Dermis microvascular lymphatic vessel endothelial cell (primary cell): ENCODE results near the gene NAV2. TPM values are rescaled to one million over a fixed set of nuclear protein-coding genes. Genes with fewer than 3 reads are reported as not detected.

Experiments
- DNase-seq, 2 donors: peaks; one replicate each; pipeline versions ENCODE4 v3.0.0 to v3.0.0-alpha.2; 2010; ENCODE audit warnings: low read depth in 2 of 2
- total RNA-seq: library from RNA; depleted of rRNA; stranded (reverse); fragments of >200 nt; gene quantifications from 2 replicates; pipeline ENCODE4 v1.2.1, GENCODE V29; 2014

The NAV2 gene
- total RNA-seq, 1 donor from 2014 or later, result 3.2 TPM

GRCh38 chr11:19714387-19715363 lies 2.0 kb downstream of the NAV2 start:
- peak; percentile 55 to 79 for DNase-seq

- peak; percentile 67 to 96 for DNase-seq
These were observed 2.7 kb downstream of the NAV2 start for GRCh38 chr11:19715373-19715772.

GRCh38 chr11:19718051-19718450 lies 5.4 kb downstream of the NAV2 start:
- no peak for DNase-seq

- no peak for DNase-seq
These were observed 6.3 kb downstream of the NAV2 start for GRCh38 chr11:19718951-19719350.

GRCh38 chr11:19719960-19720359 lies 7.3 kb downstream of the NAV2 start:
- no peak for DNase-seq

GRCh38 chr11:19721176-19721575 lies 8.5 kb downstream of the NAV2 start:
- DNase-seq, result no peak

- DNase-seq, result no peak
These were observed 10.1 kb downstream of the NAV2 start for GRCh38 chr11:19722702-19723101.

- DNase-seq, result peak in 1 of 2 donors; percentile 75
These were observed 11.1 kb downstream of the NAV2 start for GRCh38 chr11:19723572-19724342.

- DNase-seq, result no peak
These were observed 12.1 kb downstream of the NAV2 start for GRCh38 chr11:19724765-19725164.

- DNase-seq, result no peak
These were observed 12.9 kb downstream of the NAV2 start for GRCh38 chr11:19725379-19726079.

GRCh38 chr11:19727246-19727645 lies 14.6 kb downstream of the NAV2 start:
- DNase-seq, result no peak

GRCh38 chr11:19728436-19728835 lies 15.8 kb downstream of the NAV2 start:
- DNase-seq, result no peak

- DNase-seq, result no peak
These were observed 16.5 kb downstream of the NAV2 start for GRCh38 chr11:19729141-19729540.

GRCh38 chr11:19730373-19730772 lies 17.7 kb downstream of the NAV2 start:
- DNase-seq, result no peak

- no peak for DNase-seq
These were observed 21.5 kb downstream of the NAV2 start for GRCh38 chr11:19734171-19734570.

- DNase-seq, result no peak
These were observed 22.7 kb downstream of the NAV2 start for GRCh38 chr11:19735157-19735908.

- no peak for DNase-seq
These were observed 23.4 kb downstream of the NAV2 start for GRCh38 chr11:19735909-19736498.

GRCh38 chr11:19736831-19737230 lies 24.2 kb downstream of the NAV2 start:
- no peak for DNase-seq

GRCh38 chr11:19737575-19737974 lies 24.9 kb downstream of the NAV2 start:
- DNase-seq, result no peak

GRCh38 chr11:19738124-19738523 lies 25.5 kb downstream of the NAV2 start:
- DNase-seq, result no peak

GRCh38 chr11:19739872-19740271 lies 27.2 kb downstream of the NAV2 start:
- DNase-seq, result peak in 1 of 2 donors; percentile 43
